Vagina (tissue), 2 donors: Measurements from ENCODE around the gene ZNF132. TPM values are rescaled to one million over a fixed set of nuclear protein-coding genes. Genes with fewer than 3 reads are reported as not detected.

ENCODE experiments used
- DNase-seq, 2 donors: peaks; one replicate each; pipeline ENCODE4 v3.0.0-alpha.2; 2017; ENCODE audit errors: extremely low spot score in 2 of 2
- H3K27ac ChIP-seq: fragments of 200-600 bp; sonication (generic); one replicate; pipeline ENCODE4 v1.5.1; 2019
- H3K27me3 ChIP-seq: fragments of 200-600 bp; sonication (generic); one replicate; pipeline ENCODE4 v1.5.1; 2019
- H3K36me3 ChIP-seq, 2 donors: fragments of 200-600 bp; sonication (generic); one replicate each; pipeline ENCODE4 v1.5.1; 2017 to 2019
- H3K4me1 ChIP-seq: fragments of 200-600 bp; sonication (generic); one replicate; pipeline ENCODE4 v1.5.1; 2019
- H3K4me3 ChIP-seq, 2 donors: fragments of 200-600 bp; sonication (generic); 1 replicate in 1 of 2; 2 replicates in 1 of 2; pipeline ENCODE4 v1.5.1; 2016 to 2019
- H3K9me3 ChIP-seq: fragments of 200-600 bp; sonication (generic); one replicate; pipeline ENCODE4 v1.5.1; 2019
- CTCF ChIP-seq, 3 experiments: fragments of 450-650 bp in 2 of 3; fragments of 200-600 bp in 1 of 3; sonication (generic) in 1 of 3; IDR thresholded peaks; one replicate each; pipeline ENCODE4 v1.5.1; 2017 to 2019; ENCODE audit warnings: antibody characterized with exemption in 3 of 3, mild to moderate bottlenecking in 2 of 3, moderate library complexity in 2 of 3
- POLR2A ChIP-seq, 2 donors: fragments of 450-650 bp; IDR thresholded peaks; one replicate each; pipeline ENCODE4 v1.6.1; 2017; ENCODE audit warnings: antibody characterized with exemption in 2 of 2, mild to moderate bottlenecking in 2 of 2, moderate library complexity in 2 of 2
- POLR2AphosphoS5 ChIP-seq, 2 donors: sonication (generic); formaldehyde crosslinking; IDR thresholded peaks; one replicate each; pipeline ENCODE4 v1.9.0; 2017; ENCODE audit warnings: antibody characterized with exemption in 2 of 2, mild to moderate bottlenecking in 2 of 2, low read depth in 1 of 2; ENCODE audit not compliant: insufficient read depth in 1 of 2
- intact Hi-C: fragments of 100-400 bp; cut with DNase I; formaldehyde crosslinking; loops from one replicate; pipeline ENCODE4 v1.15.1; 2023
- total RNA-seq: library from RNA; depleted of rRNA; stranded (reverse); fragments of >200 nt; gene quantifications from one replicate; pipeline ENCODE4 v1.2.3, GENCODE V29; 2016

Gene ZNF132
- total RNA-seq, 1 donor from 2014 or later, result 5.2 TPM

GRCh38 chr19:58476498-58477015 lies 36.6 kb upstream of the ZNF132 start:
- H3K36me3 ChIP-seq, result peaks cover 0 to 8% of the 10 kb centered on the region in 2 donors

GRCh38 chr19:58475714-58476497 lies 36.0 kb upstream of the ZNF132 start, which contains the start of gene ZNF446:
Gene ZNF446, plus strand, starts transcription at chr19:58476352. Its CDS starts 867 bp downstream, at chr19:58477219.
- DNase-seq, result peak; percentile 97 to 98
- TF ChIP-seq CTCF (IDR thresholded peaks at IDR 0.05) (no peak), POLR2A (IDR thresholded peaks at IDR 0.05) (peak in 1 of 2 donors; percentile 22), POLR2AphosphoS5 (IDR thresholded peaks at IDR 0.05; ENCODE audit: insufficient read depth in 1 of 2, low read depth in 1 of 2) (peak; percentile 91 to 93)
- peak within 1 kb of the TSS; percentile 75 for H3K27ac ChIP-seq
- no peaks in the 10 kb centered on the region for H3K27me3 ChIP-seq
- H3K9me3 ChIP-seq, result no peaks in the 10 kb centered on the region
- intact Hi-C loops, result no loop called here
- H3K4me1 ChIP-seq, result peaks cover 20% of the 10 kb centered on the region
- H3K4me3 ChIP-seq, result peak within 1 kb of the TSS; percentile 63 to 76
- H3K36me3 ChIP-seq, result peaks cover 0 to 12% of the 10 kb centered on the region in 2 donors

More at GRCh38 chr19:58476498-58477015, 36.6 kb upstream of the ZNF132 start:
- Histone ChIP-seq H3K9me3 (no peaks in the 10 kb centered on the region), H3K27me3 (no peaks in the 10 kb centered on the region), H3K4me1 (peaks cover 20% of the 10 kb centered on the region), H3K27ac (peak overlapping the region; percentile 75), H3K4me3 (peak overlapping the region; percentile 63 to 76)
- TF ChIP-seq POLR2AphosphoS5 (IDR thresholded peaks at IDR 0.05; ENCODE audit: insufficient read depth in 1 of 2, low read depth in 1 of 2) (no peak), POLR2A (IDR thresholded peaks at IDR 0.05) (no peak), CTCF (IDR thresholded peaks at IDR 0.05) (no peak)
- intact Hi-C loops, result no loop called here
- DNase-seq, result peak in 1 of 2 donors; percentile 91

GRCh38 chr19:58474997-58475713 lies 35.2 kb upstream of the ZNF132 start:
- H3K36me3 ChIP-seq, result peaks cover 0 to 19% of the 10 kb centered on the region in 2 donors
- H3K27ac ChIP-seq, result peak overlapping the region; percentile 75
- TF ChIP-seq POLR2A (IDR thresholded peaks at IDR 0.05) (no peak), CTCF (IDR thresholded peaks at IDR 0.05) (no peak), POLR2AphosphoS5 (IDR thresholded peaks at IDR 0.05; ENCODE audit: insufficient read depth in 1 of 2, low read depth in 1 of 2) (no peak)
- peak overlapping the region; percentile 63 to 76 for H3K4me3 ChIP-seq
- peak; percentile 86 to 94 for DNase-seq
- intact Hi-C loops, result no loop called here
- no peaks in the 10 kb centered on the region for H3K27me3 ChIP-seq
- peaks cover 20% of the 10 kb centered on the region for H3K4me1 ChIP-seq
- H3K9me3 ChIP-seq, result no peaks in the 10 kb centered on the region

- H3K4me1 ChIP-seq, result peaks cover 20% of the 10 kb centered on the region
- H3K4me3 ChIP-seq, result no peak overlapping the region
- intact Hi-C loops, result no loop called here
- H3K27ac ChIP-seq, result no peak overlapping the region
- no peak for DNase-seq
- TF ChIP-seq CTCF (IDR thresholded peaks at IDR 0.05), result no peak
- no peak for TF ChIP-seq POLR2A (IDR thresholded peaks at IDR 0.05)
- no peak for TF ChIP-seq POLR2AphosphoS5 (IDR thresholded peaks at IDR 0.05; ENCODE audit: insufficient read depth in 1 of 2, low read depth in 1 of 2)
- H3K9me3 ChIP-seq, result no peaks in the 10 kb centered on the region
- H3K36me3 ChIP-seq, result peaks cover 0 to 26% of the 10 kb centered on the region in 2 donors
- no peaks in the 10 kb centered on the region for H3K27me3 ChIP-seq
Measured at GRCh38 chr19:58474291-58474996, 34.5 kb upstream of the ZNF132 start.
